GM21717 (cell line): ENCODE data around the gene B3GNT3.
A peak's percentile ranks its signal among the peaks of the same experiment; 100 is the strongest.

Experiments used
- ATAC-seq: cut with Tn5 transposase; IDR thresholded peaks from one replicate; pipeline ENCODE4 v1.9.1; 2021; ENCODE audit warnings: mild to moderate bottlenecking, moderate library complexity; ENCODE audit not compliant: unreplicated experiment

Gene B3GNT3

DNA sequence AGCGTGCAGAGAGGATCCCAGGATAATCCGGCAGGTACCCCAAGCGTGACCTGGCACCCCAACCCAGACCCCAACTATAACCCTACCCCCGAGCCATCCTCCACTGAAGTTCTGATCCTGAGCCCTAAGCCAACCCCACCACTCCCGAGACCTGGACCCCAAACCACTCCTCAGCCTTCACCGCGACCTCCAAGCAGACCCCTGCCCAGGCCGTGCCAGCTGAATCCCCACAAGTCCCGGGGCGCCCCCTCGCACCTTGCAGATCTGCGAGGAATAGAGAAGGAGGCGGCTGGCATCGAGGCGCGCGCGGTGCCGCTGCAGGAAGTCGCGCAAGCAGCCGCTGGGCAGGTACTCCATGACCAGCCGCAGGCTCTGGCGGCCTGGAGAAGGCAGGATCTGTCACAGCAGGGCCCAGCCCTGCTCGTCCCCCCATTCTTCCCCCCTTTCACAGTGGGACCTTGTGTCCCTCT is 36.5 kb downstream of the B3GNT3 start:
- ATAC-seq: no peak

DNA sequence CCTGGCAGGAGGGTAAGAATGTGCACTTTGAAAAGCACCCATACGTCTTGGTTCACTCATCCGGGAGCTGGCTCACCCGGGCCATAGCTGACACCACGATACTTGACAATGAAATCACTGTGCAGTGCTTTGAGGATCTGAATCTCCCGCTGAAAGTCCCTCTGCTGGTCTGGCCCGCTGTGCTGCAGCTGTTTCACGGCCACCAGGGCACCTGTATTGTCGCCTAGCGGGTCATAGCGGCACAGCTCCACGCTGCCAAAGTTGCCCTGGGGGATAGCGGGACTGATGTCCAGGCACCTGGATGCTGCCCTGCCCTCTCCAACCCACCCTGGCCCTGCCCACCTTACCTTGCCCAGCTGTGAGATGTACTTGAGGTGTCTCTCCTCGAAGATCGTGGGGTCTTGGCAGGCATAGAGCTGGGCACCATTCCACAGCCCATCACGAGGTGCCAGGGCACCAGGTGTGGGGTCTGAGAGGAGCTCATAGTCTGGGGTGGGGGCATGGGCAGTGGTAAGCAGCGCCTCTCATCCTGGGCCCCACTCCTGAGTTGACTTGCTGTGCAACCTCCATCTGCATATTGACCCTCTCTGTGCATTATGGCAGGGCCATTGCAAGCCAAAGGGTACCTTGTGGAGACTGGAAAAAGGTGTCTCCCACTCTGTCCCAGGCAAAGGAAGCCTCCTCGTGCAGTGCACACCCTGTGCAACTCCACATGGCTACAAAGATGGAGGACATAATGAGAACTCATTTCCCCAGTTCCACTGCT is 37.7 kb downstream of the B3GNT3 start:
- ATAC-seq: no peak

DNA sequence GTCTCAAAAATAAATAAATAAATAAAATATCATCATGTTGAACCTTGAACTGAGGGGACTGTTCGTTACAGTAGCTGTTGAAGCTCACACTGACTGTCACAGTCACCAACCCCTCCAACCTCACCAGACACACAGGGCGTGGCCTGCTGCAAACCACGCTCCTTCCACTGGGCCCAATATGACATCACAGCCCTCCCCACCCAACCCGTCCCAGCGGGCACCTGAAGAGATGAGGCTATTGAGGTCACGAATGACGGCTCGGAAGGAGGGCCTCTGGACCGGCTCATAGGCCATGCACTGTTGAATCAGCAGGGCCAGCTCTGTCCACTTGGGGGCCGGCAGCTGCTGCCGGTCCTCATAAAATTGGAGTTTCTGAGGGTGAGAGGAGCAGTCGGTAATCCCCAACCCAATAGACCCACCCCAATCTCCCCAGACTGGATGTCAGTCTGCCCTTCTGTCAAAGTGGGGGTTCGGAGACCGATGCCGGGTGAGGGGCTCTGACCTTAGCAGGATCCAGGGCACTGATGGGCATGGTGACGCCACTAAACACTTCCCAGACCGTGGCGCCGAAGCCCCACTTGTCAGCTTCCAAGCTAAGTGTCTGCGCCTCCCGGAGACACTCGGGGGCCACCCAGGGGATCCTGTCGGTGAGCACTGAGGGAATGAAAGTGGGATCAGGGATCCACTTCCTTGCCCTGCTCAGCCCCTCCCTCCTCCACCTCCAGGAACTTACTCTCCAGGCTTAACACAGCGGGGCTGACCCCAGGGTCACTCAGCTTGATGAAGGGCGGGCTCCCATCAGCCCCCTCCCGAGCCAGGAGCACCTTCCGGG is 39.6 kb downstream of the B3GNT3 start:
- ATAC-seq: no peak

DNA sequence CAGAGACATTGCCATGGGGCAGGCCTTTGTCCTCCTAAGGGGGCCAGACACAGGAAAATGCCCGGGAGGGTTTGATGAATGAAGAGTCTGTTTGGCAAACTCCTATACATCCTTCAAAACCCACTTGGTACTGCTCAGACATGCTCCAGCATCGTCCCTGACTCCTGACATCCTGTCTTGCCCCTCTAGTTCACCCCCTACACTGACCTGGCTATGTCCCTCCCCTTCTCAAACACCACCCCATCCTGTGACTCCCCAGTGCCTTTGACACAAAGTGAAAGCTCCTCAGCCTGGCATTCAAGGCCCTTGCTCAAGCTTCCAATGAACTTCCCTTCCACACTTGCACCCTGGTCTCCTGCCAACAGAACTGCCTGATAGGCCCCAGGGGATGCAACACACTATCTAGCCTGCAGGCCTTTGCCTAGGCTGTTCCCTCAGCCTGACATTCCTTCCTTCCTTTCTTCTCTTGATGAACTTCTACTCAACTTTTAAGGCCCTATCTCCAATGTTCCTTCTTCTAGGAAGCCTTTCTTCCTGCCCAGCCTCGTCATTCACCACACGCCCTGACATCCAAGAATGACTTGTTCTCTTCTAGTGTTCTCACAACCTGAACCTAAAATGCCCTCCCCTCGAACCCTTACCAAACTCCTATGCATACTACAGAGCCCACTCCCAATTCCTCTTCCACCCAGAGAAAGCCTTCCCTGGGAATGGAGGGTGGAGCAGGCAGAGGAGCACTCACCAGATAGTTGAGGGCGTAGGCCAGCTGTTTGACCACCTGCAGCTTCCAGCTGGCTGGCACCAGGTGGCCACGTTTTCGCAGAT is 40.5 kb downstream of the B3GNT3 start:
- no peak for ATAC-seq

DNA sequence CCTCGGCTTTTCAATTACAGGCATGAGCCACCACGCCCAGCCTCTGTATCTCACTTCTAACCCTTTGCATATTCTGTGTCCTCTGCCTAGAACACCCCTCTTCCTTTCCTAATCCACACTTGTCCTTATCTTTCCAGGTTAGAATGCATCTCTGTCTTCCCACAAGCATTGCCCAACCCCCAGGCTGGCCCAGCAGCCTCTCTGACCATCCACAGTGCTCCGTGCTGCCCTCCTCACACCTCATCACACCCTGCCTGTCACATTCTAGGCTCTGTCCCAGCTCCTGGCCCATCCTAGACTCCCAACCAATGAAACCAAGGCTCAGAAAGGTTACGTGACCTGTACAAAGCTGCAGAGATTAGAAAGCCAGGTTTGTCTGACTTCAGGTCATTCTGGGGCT is 41.6 kb downstream of the B3GNT3 start:
- ATAC-seq: no peak

DNA sequence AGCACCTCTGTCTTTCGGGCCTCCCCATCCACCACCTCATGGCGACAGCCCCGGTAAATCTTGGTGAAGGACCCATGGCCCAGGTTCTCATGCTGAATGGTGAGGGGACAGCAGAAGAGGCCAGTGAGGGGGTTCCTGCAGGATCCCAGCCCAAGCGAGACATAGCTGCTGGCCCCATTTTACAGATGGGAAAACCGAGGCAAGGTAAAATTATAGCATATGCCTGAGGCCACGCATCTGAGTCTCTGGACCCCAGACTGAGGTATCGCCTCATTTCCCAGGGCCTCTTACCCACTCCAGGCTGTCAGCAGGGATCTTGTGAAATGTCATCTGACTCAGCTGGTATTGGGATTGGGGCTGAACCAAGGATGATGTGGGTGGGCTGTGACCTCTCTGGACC is 43.0 kb downstream of the B3GNT3 start:
- ATAC-seq: no peak

DNA sequence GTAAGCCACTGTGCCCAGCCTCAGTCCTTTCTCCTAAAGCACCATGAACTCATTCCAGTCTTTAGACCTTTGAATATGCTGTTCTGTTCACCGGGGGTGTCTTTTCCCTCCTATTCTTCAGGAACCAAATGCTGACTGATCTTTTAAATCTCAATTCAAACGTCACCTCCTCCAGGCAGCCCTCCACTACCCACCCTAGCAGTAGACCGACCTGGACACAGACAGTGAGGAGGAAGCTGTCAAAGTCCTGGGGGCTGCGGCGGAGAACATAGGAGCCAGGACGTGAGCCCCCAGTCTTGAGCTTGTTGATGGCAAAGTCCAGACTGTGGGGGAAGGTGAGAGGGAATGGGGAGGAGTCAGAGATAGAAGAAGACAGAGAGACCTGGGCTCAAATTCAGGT is 45.1 kb downstream of the B3GNT3 start:
- no peak for ATAC-seq

DNA sequence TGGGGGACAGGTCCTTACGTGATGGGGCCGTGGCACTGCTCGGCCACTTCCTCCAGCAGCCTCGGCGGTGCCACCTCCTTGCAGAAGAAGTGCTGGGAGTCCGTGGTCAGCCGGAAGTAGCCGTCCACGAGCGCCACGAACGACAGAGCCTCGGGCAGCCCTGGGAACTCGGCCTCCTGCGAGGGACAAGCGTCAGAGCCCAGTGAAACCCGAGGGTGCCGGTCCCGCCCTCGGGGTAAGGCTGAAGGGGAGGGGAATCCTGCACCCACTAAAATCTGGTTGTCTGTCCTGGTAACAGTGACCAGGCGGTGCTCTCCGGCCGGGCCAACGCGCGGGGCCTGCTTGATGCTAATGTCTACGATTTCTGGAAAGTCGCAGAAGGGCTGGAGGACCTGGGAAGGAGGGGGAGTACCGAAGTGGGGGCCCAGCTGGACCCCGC is 46.5 kb downstream of the B3GNT3 start:
- ATAC-seq: no peak

DNA sequence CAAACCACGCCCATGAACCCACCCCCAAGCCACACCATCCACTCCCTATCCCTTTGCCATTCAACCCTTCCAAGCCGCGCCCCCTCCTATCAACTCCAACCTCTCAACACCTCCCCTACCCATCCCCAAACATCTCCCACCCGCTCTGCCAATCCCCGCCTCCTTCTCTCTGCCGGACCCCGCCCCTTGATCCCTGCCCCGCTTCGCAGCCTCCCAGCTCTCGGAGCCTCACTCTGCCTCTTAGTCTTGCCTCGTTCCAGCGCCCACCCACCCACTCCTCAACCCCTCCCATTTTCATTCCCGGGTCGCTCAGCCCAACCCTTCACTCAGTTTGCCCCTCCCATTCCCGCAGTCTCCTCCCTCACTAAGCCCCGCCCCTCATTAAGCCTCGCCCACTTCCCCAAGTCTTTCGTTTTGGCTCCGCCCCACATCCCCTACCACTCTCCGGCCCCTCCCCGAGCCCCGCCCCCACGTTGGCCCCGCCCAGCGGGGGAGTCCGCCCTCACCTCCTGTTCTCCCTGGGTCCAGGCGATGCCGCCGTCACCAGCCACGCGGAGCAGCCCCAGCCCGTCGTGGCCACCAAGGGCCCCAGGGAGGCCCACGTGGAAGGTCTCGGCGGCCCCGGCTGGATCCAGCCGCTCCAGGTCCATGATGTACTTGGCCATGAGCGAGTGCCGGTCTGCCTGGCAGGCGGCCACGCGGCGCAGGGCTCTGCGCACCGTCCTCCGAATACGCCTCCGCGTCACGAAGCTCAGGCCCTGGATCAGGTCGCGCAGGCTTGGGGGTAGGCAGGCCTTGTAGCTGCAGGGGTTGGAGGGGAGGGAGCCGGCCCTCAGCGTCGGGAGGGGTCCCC is 47.1 kb downstream of the B3GNT3 start:
- ATAC-seq: no peak

DNA sequence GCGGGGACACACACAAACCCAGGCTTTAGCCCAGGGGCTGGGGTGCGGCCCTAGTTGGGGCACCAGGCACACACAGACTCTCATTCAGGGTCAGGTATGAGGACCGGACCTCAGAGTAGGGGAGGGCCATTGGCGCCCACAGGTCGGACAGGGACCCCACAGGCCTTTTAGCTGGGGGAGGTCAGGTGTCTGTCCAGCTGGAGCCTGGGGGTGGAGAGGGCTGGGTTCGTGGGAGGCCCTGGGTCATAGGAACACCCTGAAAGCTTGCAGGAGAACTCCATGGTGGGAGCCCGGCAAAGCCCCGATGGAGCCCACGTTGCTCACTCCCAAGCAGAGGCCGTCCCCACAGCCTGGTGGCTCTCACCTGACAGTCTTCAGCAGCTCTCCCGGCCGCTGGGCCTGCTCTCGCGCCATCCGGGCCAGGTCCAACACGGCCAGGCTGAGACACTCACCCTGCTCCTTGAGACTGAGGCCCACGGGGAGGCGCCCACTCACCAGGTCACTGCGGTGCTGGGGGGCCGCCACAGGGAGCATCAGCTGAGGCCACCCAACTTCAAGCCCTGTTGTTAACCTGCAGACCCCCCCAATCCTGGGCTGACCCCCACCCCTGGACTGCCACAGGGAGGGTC is 47.8 kb downstream of the B3GNT3 start:
- ATAC-seq: no peak

DNA sequence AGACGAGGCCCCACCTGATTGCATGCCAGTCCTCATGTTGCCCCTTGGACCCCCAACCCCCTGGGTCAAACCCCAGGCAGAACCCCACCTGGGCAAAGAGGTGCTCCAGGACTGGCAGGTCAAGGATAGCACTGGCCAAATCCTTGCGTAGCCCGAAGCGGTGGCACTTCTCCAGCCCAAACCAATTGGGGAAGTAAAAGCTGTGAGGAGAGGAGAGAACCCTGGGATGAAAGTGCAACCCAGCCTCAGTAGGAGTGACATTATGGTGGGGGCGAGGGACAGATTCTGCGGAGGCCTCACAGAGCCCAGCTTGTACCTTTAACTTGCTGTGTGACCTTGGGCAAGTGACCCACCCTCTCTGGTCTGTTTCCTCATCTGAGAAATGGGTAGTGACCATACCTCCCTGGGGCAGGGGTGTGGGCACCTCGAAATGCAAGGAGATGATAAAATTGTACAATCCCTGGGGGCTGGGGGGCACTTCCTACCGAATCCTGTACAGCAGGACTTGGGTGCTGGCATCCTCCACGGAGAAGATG is 48.4 kb downstream of the B3GNT3 start:
- no peak for ATAC-seq

DNA sequence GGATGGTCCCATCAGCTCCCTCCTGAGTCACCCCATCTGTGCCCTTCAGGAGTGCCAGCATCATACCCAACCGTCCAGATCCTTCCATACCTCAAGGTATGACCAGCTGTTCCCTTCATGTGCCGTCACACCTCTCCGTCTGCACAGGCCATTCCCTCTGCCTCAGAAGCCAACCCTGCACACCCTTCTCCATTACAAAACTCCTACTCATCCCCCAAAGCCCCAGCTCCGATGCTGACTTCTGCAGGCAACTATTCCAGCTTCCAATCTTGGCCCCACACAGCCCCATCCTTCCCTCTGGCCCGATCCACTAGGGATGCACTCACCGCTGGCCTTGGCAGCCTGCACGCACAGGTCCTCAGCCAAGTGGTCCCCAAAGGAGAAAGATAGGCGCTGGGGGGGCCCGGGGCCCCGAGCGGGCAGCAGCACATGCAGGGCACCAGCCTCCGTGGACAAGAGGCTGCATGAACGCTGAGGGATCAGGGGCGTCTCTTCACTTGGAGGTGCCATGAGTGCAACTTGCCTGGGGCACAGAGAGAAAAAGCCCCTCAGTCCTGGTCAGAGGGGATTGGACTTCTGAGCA is 49.1 kb downstream of the B3GNT3 start:
- ATAC-seq: no peak

DNA sequence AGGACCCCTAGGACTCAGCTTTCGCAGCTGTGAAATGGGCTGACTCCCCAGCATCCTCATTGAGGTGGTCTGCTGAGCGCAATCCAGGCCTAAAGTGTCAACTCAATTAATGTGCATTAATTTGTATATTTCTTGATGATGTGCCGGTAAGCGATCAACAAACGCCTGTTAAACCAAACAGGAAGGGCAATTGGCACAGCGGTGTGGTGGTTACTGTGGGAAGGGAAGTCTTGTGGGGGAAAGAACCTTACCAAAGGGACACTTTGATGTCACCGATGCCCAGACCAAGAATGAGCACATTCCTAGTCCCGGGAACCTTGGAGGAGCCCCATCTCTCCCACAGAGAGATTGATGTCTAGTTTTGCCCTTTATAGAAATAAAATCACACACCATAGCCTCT is 51.2 kb downstream of the B3GNT3 start:
- ATAC-seq: no peak

DNA sequence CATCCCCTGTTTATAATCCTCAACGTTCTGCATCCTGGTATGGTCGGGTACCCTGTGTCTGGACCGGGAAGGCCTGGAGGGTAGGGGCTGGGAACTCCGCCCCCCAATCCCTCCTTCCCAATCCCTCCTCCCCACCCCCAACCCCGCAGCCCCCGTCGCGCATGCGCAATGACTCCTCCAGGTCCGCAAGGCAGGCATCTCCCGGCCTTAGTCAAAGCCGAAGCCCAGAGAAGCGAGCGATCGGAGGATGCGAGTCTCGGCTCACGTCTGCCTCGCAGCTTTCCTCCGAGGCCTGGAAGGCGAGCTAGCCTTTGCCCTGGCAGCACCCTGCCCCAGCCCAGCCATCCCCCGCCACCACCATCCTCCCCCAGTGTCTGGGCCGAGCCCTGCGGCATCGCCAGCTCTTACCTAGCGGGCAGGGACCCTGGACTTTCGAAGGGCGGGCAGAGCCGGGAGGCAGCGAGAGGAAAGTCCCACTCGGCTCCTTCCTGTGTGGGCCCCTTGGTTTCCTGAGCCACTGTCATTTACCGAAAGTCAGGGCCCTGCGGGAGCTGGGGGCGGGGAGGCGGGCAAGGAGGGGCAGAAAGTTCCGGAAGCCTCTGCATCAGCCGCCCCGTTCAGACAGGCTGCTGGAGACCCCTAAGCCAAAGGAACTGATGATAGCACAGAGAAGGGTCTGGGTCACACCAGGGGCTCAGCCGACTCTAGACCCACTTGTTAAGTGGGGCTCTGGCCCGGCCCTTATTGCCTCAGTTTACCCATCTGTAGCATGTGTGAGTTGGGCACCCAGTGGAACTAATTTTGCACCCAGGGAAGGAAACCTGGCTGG is 52.8 kb downstream of the B3GNT3 start, which contains the start of gene JAK3:
Gene JAK3, minus strand, starts transcription at position 445 of the 829 bp plus-strand sequence. CDS start 3,565 bp downstream, outside the sequence.
- peak; percentile 58 for ATAC-seq

DNA sequence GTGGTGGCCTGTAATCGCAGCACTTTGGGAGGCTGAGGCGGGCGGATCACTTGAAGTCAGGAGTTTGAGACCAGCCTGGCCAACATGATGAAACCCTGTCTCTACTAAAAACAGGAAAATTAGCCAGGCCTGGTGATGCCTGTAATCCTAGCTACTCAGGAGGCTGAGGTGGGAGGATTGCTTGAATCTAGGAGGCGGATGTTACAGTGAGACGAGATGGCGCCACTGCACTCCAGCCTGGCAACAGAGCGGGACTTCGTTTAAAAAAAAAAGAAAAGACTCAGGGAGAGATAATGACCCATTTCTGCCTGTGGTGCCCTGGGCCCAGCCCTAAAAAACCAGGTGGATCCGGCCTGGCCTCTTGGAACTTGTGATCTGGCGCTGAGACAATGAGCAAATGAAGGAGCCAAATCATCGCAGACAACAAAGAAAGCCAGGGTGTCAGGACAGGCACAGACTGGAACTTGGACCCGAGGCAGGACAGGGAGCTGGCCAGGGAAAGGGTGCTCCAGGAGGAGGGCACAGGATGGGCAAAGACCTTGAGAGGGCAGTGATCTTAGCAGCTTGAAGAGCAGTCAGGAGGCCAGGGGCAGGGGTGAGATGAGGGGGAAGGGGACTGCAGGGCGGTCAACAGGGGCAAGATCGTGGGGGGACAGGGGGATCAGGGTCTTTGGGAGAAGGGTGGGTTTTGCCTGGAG is 53.8 kb downstream of the B3GNT3 start:
- no peak for ATAC-seq

DNA sequence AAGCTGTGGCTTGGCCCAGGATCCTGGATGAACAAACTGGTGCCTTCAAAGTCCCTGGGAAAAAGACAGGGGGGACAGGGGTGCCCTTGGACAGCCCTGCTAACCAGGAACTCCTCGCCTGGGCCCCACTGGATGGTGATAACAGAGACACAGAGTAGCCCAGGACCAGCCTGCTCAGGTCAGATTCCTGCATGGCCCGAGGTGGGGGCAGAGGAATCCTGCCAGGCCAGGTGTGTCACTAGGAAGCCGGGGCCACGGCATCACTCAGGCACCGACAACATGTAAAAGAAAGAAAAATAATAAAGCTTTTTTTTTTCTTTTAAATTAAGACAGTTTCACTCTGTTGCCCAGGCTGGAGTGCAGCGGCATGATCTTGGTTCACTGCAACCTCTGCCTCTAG is 59.1 kb downstream of the B3GNT3 start:
- ATAC-seq: no peak

DNA sequence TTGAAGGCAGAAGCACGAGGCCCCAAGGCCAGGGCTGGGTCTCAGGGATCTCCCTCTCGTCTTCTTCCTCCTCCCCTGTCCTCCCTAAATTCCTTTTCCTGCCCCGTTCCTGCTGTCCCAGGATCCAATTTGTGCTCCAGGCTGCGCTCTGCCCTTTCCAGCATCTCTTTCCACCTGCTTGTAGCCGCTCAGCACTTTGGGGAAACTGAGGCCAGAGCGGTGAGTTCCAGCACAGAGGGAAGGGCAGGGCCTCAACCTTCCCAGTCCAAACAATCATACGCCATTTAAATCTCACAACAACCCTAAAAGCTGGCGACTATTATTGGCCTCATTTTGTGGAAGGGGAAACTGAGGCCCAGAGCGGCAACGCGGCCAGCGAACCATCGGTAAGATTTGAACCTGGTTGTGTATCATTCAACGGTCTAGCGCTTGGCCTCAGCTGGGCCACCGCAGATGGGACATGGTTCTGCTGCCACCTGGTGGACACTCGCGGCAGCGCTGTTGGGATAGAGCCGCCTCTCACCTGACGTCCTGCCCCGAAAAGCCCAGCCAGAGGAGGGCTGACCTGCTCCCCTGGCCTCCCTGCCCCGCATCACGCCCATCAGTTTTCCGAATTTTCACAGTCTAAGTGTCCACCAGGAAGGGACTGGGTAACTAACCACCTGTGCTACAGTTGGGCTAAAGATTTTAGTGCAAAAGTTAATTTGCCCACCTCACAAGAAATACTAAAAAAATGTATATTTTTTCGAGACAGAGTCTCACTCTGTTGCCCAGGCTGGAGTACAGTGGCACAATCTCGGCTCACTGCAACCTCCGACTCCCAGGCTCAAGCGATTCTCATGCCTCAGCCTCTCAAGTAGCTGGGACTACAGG is 60.6 kb downstream of the B3GNT3 start:
- no peak for ATAC-seq
